Hypothalamus (tissue), 51 donors: ENCODE results near the gene PTHLH.

Experiments used
- DNase-seq, 51 donors: peaks; one replicate each; lab custom pipeline; 2025; lab: John Stamatoyannopoulos, UW

The PTHLH gene

DNA sequence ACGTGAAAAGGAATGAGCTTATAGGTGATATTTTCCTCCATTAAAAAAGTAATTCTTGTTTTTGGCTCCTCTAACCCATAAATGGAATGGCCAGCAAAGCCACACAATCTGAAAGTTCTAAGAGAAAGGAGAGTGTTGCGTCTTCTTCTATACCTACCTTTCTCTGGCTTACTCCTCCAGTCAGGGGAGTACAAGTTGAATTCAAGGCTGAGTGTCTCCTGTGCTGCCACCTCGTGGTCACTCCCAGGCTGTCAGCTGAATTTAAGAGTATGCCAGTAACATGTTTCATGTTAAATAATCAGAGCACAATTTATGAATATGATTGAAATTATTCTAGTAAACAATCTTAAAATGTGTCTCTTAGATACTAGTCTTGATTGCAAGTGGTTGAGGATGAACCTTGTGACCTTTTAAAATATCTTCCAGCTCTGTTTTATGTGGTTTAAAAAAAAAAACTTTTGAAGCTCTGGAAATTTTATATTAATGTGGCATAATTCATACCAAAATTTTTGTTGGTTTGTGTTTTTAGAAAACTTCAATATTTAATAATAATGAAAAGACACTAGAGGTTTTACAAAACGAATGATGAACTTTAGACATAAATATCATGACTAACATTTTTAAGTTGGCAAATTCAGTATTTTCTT is 31.7 kb downstream of the PTHLH start:
- peak in 31 of 51 donors; percentile 1 to 62 (median 19) for DNase-seq

DNA sequence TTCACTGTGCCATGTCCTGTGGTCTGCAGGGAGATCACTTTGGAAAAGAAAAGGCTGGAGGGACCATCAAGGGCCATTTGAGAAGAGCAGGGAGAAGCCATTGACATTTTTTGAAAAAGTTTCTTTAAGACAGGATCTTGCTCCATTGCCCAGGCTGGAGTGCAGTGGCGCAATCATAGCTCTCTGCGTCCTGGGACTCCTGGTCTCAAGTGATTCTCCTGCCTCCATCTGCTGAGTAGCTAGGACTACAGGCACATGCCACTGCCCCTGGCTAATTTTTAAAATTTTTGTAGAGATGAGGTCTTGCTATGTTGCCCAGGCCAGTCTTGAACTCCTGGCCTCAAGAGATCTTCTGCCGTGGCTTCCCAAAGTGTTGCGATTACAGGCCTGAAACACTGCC is 32.3 kb downstream of the PTHLH start:
- no peak for DNase-seq

DNA sequence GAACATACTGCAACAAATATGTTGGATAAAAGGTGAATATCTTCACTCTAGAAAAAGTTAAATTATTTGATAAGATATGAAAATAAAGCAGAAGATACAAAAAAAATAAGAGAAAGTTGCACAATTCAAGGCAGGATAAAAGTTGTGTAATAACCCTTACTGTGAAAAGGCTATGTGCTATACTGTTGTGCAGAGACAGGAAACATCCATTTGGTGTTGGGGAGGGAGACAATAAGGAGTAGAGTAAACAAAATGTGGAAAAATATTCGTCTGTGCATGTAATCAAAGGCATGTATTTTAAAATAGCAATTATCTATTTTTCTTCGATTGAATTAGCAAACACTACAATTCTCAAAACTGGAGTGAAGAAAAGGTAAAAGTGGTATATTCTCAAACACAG is 34.8 kb downstream of the PTHLH start:
- no peak for DNase-seq

DNA sequence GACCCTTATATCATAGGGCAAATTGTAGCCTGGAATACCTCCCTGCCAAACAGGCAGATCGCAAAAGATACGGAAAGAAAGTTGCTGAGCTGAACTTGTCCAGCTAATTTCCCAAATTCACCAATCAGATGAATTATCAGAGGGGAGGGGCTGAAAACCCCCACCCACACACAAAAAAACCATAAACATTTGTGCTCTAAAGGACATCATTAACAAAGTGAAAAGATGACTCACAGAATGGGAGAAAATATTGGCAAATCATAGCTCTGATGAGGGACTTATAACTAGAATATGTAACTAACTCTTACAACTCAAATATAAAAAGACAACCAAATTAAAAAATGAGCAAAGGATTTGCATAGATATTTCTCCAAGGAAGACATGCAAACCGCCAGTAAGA is 36.3 kb downstream of the PTHLH start:
- no peak for DNase-seq

DNA sequence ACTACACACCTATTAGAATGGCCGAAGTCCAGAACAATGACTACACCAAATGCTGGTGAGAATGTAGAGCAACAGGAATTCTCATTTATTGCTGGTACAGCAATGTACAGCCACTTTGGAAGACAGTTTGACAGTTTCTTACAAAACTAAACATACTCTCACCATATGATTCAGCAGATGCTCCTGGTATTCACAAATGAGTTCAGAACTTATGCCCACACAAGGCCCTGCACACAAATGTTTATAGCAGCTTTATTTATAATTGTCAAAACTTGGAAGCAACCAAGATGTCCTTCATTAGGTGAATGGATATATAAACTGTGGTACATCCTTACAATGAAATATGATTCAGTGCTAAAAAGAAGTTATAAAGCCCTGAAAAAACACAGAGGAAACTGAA is 38.3 kb downstream of the PTHLH start:
- no peak for DNase-seq

DNA sequence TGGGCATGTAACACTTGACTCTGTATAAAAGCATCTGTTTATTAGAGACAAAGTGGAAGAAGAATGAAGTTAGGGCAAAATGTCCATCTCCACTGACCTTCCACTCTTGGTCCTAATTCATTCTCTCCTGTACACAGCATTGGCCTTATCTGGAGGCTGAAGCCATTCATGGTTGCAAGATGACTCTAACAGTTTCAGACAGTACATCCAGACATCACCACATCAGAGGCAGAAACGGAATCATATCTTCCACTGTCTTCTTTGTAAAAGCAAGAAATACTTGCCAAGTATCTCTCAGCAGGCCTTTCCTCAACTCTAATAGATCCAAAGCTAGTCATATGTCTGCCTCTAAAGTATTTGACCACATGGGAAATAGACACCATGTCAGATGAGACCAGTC is 41.1 kb downstream of the PTHLH start:
- DNase-seq = no peak

DNA sequence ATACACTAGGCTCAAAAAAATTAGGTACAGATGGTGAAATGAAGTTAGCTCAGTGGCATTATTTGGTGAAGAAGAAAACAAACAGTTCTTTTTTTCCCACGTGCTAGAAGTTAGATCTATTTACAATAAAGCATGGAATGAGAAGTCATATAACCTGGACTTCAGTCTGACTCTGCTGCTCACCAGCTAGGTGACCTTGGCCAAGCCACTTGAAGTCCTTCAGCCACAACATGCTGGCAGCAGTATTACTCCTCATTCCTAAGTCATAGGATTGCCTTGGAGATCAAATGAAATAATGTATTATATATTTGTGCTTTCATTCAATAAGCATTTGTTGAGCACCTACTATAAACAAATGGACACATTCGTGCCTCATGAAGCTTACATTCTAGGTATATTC is 45.2 kb downstream of the PTHLH start:
- no peak for DNase-seq

DNA sequence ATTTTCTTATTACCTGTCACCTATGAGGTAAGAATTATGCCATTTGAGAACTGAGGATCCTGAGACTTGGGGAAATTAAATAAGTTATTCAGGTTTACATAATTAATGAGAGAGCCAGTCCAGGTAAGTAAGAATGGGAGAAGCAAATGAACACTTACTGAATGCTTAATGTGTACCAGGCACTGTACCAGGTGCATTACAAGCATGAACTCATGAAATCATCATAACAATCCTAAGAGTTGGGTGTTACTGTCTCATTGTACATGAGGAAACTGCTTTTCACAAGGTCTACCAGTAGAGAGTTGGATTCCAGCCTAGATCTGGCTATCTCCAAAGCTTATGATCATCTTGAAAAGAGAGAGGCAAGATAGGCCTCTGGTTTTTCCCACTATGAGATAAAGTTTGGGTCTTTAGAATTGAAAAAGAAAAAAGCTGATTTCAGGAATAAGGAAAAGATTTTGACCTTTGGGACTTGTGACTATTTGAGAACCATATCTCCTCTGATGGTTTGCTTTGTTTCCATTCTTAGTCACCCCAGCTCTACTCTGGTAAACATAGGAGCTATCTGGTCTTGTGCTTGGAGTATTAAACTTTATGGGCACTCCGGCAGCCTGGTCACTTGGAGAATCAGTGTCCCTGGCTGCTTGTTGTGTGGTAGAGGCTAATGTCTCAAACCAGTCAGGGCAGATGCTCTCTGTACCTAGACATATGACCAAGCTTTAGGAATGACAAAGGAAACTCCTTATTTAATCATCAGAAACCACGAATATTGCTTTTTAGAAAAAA is 48.0 kb downstream of the PTHLH start:
- DNase-seq = no peak

DNA sequence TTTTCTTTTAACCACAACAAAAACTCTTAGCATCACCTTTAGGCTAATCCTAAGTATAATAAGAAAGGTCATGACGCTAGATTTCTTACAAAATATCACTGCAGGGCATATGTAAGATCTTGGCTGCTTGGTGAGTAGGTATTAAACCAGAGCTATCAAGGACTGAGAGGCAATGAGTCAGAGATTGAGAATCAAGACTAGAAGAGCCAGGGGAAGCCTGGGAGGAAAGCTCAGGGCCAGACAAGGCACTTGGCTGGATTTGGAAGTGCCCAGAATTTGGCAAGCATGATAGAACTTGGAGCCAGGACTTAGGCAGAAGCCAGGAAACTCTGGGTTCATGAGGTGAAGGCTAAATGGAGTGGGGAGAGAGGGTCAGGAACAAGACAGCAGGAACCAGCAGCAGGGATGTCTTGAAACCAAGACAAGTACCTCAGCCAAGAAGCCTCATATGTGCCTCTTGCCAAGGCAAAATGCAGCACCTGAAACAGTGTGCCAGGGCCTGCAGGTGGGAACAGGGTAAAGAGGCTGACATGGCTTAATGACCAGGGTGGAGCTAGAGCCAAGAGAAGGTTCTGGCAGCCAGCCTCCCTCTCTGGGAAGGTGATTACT is 49.9 kb downstream of the PTHLH start:
- peak in 7 of 51 donors; percentile 2 to 12 (median 3) for DNase-seq

DNA sequence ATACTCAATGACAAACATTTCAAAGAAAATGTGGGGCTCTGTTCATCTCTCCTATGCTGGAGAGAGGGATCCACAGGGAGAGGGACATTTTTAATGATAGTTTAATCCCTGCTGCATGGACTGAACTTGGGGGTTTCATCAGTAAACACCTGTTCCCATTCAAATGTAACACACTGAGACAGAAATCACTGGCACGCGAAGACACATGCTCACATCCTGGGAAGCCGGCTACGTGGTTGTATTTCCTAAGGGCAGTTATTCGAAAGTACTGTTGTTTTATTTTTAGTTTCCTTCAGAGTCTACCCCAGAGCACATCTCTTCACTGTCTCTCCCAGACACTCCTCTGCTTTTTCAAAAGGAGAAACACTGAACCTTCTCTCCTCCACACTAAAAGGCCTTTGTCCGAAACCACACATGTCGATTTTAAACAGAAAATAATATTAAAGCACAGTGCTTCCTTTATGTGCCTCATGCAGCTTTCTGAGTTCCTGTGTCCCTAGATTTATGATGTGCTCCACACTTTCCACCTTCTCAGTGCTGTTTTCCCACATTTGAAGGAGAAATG is 52.8 kb downstream of the PTHLH start:
- no peak for DNase-seq

DNA sequence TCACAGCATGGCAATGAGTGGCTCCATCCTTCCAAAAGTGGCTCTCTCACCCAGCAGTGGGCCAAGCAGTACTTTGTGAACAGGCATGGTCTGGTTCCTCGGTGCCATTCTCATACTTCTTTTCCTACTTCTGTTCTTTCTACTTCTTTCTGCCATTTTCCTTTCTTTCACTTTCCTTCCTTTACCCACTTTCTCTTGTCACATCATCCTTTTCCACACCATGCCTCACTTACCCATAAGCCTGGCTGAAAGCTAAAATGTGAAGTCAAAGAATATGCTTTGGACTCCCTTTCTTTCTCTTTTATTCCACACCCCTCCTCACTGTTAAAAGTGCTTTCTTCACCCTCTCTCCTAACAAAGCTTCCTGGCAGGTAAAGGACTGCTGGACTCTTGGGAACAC is 57.0 kb downstream of the PTHLH start:
- no peak for DNase-seq

DNA sequence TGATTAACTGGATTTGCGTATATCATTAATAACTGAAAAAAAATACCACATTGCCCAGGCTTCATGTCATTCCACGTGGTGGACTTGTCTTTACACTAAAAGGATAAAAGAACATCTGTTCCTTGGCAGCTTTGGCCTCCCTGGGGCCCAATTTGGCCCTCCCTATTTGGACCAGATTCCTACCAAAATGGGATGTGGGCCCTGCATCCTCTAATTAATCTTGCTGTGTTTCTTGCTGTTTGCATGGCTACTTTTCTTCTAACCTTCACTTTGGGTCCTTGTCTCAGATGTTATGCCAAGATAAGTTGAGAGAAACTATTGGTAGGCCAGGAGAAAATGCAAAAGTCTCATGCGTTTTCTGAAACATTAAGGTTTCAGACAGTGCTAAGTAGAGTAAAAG is 57.5 kb downstream of the PTHLH start:
- DNase-seq = no peak

DNA sequence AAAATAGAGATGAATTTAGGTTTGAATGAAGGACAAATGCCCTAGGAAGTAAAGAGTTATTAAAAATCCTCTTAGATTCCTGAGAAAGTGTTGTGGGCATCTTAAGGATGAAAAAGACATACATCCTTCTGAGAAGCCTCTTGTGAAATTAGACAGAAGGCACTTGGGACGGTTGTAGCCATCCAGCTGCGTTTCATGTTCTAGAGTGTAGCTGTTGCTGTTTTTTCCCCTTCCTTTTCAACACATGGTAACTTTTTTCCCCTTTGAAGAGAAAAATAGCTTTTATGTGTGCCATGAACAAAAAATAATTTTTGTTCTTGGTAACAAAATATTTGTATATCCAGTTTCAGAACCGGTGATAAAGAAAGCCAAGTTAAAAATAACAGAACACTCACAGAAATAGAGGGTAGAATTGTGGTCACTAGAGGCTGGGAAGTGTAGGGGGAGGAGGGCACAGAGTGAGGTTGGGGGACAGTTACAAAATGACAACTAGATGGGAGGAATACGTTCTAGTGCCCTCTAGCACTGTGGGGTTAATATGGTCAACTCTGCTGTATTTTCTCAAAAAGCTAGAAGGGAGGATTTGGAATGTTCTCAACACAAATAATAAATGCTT is 58.4 kb downstream of the PTHLH start:
- no peak for DNase-seq

DNA sequence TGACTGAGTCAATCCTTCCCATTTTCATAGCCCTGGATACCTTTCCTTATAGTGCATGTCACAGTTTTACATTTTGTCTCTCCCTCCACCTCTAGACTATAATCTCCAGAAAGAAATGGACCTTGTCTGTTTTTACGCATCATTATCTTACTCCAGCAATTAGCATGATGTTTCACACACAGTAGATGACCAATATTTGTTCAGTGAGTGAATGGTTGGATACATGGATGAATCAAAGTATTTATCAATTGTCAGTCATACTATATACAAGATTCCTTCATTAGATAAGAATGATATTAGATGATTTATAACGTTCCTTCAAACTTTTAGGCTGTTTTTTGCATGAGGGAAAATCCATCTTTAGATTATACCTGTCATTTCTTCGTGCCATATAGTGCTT is 61.1 kb downstream of the PTHLH start:
- DNase-seq = no peak
